Esophagus muscularis mucosa (tissue), 4 donors: ENCODE data around the gene SPATA2L. TPM values are rescaled to one million over a fixed set of nuclear protein-coding genes. Genes with fewer than 3 reads are reported as not detected.
"Not testable (repeated sequence)": the region's sequence is repeated elsewhere in the genome, so short reads cannot be mapped to it uniquely, and the experiment has no call there.

Experiments
- DNase-seq: peaks from one replicate; pipeline ENCODE4 v3.0.0-alpha.2; 2017; ENCODE audit errors: extremely low spot score
- H3K27ac ChIP-seq, 4 donors: fragments of 200-600 bp; sonication (generic); replicated peaks in 1 of 4; 1 replicate in 3 of 4; 2 replicates in 1 of 4; pipeline ENCODE4 v1.5.1; 2016 to 2019; ENCODE audit warnings: mild to moderate bottlenecking in 1 of 4
- H3K27me3 ChIP-seq, 4 donors: fragments of 200-600 bp; sonication (generic); one replicate each; pipeline versions ENCODE4 v1.5.1 to v1.6.0; 2016 to 2019
- H3K36me3 ChIP-seq, 4 donors: fragments of 200-600 bp; sonication (generic); one replicate each; pipeline ENCODE4 v1.5.1; 2016 to 2019
- H3K4me1 ChIP-seq, 4 donors: fragments of 200-600 bp; sonication (generic); one replicate each; pipeline ENCODE4 v1.5.1; 2016 to 2019
- H3K4me3 ChIP-seq, 4 donors: fragments of 200-600 bp; sonication (generic); 1 replicate in 2 of 4; 2 replicates in 2 of 4; pipeline ENCODE4 v1.5.1; 2016 to 2019; ENCODE audit warnings: mild to moderate bottlenecking in 4 of 4, moderate library complexity in 1 of 4
- H3K9me3 ChIP-seq, 4 donors: fragments of 200-600 bp; sonication (generic); 1 replicate in 3 of 4; 2 replicates in 1 of 4; pipeline ENCODE4 v1.5.1; 2016 to 2019
- EP300 ChIP-seq: sonication (generic); formaldehyde crosslinking; IDR thresholded peaks from one replicate; pipeline ENCODE4 v1.6.1; 2017; ENCODE audit warnings: antibody characterized with exemption
- POLR2A ChIP-seq: fragments of 450-650 bp; IDR thresholded peaks from one replicate; pipeline ENCODE4 v1.6.1; 2017; ENCODE audit warnings: antibody characterized with exemption, moderate library complexity, mild to moderate bottlenecking, low read depth
- POLR2AphosphoS5 ChIP-seq, 2 donors: sonication (generic); formaldehyde crosslinking; IDR thresholded peaks; one replicate each; pipeline ENCODE4 v1.6.1; 2017; ENCODE audit warnings: antibody characterized with exemption in 2 of 2
- WGBS: methylation state at CpG from one replicate; pipeline ENCODE4 v1.1.5; 2018; 5-methylcytosine and 5-hydroxymethylcytosine counted together
- intact Hi-C: fragments of 100-400 bp; cut with DNase I; formaldehyde crosslinking; loops from one replicate; pipeline ENCODE4 v1.15.1; 2023
- total RNA-seq, 4 donors: library from RNA; depleted of rRNA; stranded (reverse); fragments of >200 nt; gene quantifications; one replicate each; pipeline versions ENCODE4 v1.1.0 to v1.2.1, GENCODE V29; 2016
- TF ChIP-seq, protein P1 (sequence below), 3 experiments: fragments of 200-600 bp in 2 of 3; fragments of 450-650 bp in 1 of 3; sonication (generic) in 2 of 3; IDR thresholded peaks; one replicate each; pipeline ENCODE4 v1.5.1; 2017 to 2019; ENCODE audit warnings: antibody characterized with exemption in 3 of 3, mild to moderate bottlenecking in 2 of 3, moderate library complexity in 1 of 3

Gene SPATA2L
- total RNA-seq, 4 donors from 2014 or later: 10.8 to 32.0 (median 21.9) TPM

DNA sequence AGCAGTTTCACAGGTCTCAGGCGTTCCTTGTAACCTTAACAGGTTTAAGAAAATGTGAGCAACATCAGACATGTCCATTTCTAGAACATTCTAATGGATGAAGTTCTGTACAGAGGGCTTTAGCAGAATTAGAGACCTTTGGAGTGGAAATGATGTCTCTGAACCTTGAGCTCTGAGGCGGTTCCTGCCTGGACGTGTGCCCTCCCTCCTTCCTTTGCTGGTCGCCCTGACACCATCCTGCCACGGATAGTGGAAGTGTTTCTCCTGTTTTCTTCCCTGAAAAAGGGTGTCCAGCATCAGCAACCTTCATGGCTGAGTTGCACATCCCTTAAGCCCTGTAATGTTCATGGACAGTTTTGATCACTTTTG, 32.7 kb downstream of the SPATA2L start:
- H3K4me3 ChIP-seq: no peak overlapping the region
- H3K4me1 ChIP-seq: no peaks in the 10 kb centered on the region
- no peaks in the 10 kb centered on the region for H3K9me3 ChIP-seq
- no peak for DNase-seq
- WGBS: 73% methylated on average over 5 of the region's 5 CpGs
- TF ChIP-seq EP300 (no peak), POLR2A (no peak), POLR2AphosphoS5 (IDR thresholded peaks at IDR 0.05) (no peak)
- TF ChIP-seq, protein P1, sequence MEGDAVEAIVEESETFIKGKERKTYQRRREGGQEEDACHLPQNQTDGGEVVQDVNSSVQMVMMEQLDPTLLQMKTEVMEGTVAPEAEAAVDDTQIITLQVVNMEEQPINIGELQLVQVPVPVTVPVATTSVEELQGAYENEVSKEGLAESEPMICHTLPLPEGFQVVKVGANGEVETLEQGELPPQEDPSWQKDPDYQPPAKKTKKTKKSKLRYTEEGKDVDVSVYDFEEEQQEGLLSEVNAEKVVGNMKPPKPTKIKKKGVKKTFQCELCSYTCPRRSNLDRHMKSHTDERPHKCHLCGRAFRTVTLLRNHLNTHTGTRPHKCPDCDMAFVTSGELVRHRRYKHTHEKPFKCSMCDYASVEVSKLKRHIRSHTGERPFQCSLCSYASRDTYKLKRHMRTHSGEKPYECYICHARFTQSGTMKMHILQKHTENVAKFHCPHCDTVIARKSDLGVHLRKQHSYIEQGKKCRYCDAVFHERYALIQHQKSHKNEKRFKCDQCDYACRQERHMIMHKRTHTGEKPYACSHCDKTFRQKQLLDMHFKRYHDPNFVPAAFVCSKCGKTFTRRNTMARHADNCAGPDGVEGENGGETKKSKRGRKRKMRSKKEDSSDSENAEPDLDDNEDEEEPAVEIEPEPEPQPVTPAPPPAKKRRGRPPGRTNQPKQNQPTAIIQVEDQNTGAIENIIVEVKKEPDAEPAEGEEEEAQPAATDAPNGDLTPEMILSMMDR (IDR thresholded peaks at IDR 0.05): no peak
- no peak overlapping the region for H3K27ac ChIP-seq
- peaks cover 0 to 11% (median 7%) of the 10 kb centered on the region in 4 donors for H3K36me3 ChIP-seq
- H3K27me3 ChIP-seq: no peaks in the 10 kb centered on the region
- intact Hi-C loops: no loop called here

DNA sequence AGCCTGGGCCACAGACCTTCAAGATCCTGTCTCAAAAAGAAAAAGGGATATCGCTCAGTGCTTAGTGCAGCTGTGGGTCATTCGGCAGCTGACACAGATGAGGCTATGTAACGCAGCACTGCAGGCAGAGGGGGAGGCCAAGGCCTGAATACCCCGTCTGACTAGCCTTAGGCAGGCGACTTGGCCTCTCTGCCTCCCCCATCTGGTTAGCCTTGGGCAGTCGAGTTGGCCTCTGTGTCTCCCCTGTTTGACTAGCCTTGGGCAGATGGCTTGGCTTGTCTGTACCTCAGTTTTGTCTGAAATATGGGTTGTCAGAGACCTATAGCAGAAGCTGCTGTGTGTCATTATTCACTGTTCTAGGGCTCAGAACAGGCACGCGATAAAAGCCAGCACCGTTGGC, 33.9 kb downstream of the SPATA2L start:
- no peak for DNase-seq
- TF ChIP-seq EP300 (no peak), POLR2A (no peak), POLR2AphosphoS5 (IDR thresholded peaks at IDR 0.05) (no peak)
- TF ChIP-seq, protein P1 (IDR thresholded peaks at IDR 0.05): no peak
- Histone ChIP-seq H3K4me1 (no peaks in the 10 kb centered on the region), H3K27ac (no peak overlapping the region), H3K9me3 (no peaks in the 10 kb centered on the region), H3K27me3 (no peaks in the 10 kb centered on the region), H3K36me3 (peaks cover 0 to 21% (median 15%) of the 10 kb centered on the region in 4 donors), H3K4me3 (no peak overlapping the region)
- intact Hi-C loops: no loop called here
- WGBS: 86% methylated on average over 7 of the region's 9 CpGs

DNA sequence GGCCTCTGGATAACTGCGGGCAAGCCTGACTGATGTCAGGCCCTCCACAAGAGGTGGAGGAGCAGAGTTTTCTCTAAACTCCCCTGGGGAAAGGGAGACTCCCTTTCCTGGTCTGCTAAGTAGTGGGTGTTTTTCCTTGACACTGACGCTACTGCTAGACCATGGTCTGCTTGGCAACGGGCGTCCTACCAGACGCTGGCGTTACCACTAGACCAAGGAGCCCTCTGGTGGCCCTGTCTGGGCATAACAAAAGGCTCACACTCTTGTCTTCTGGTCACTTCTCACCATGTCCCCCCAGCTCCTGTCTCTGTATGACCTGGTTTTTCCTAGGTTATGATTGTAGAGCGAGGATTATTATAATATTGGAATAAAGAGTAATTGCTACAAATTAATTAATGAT, 34.5 kb downstream of the SPATA2L start:
- intact Hi-C loops: not testable (repeated sequence)

DNA sequence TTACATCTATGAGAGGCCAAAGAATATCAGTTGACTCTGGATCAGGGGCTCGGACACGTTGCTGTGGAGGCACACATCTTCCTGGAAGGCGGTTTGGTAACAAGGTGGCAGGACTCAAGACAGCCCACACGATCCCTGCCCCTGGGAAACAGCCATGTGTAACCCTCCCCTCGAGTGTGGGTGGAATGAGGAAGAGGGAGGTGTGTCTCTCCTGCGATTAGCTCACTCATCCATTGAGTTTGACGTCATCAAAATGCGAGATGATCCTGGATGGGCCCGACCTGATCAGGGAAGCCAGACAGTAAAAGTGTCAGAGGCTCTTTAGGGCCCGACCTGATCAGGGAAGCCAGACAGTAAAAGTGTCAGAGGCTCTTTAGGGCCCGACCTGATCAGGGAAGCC, 37.3 kb downstream of the SPATA2L start:
- Histone ChIP-seq H3K4me1 (peaks cover under 1 to 11% (median under 1%) of the 10 kb centered on the region in 4 donors), H3K36me3 (peaks cover 0 to 47% (median 31%) of the 10 kb centered on the region in 4 donors)
- H3K9me3 ChIP-seq, H3K4me3 ChIP-seq, DNase-seq, H3K27ac ChIP-seq, H3K27me3 ChIP-seq, intact Hi-C loops: not testable (repeated sequence)
- WGBS: 90% methylated on average over 11 of the region's 11 CpGs

More for the DNA sequence above, 34.5 kb downstream of the SPATA2L start:
- H3K36me3 ChIP-seq: peaks cover 0 to 27% (median 18%) of the 10 kb centered on the region in 4 donors
- H3K9me3 ChIP-seq, DNase-seq, H3K27me3 ChIP-seq, H3K4me3 ChIP-seq, H3K4me1 ChIP-seq, H3K27ac ChIP-seq: not testable (repeated sequence)
- 59% methylated on average over 6 of the region's 7 CpGs for WGBS
- TF ChIP-seq, protein P1 (IDR thresholded peaks at IDR 0.05): peak in 1 of 3 experiments; percentile 29

DNA sequence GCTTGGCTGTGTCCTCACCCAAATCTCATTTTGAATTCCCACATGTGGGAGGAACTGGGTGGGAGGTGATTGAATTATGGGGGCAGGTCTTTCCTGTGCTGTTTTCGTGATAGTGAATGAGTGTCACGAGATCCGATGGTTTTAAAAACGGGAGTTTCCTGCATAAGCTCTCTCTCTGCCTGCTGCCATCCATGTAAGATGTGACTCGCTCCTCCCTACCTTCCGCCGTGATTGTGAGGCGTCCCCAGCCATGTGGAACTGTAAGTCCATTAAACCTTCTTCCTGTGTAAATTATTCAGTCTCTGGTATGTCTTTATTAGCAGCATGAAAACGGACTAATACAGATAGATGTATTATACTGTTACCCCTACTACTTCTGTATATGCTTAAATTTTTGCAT, 40.3 kb downstream of the SPATA2L start:
- TF ChIP-seq POLR2AphosphoS5 (IDR thresholded peaks at IDR 0.05) (no peak), POLR2A (no peak), EP300 (no peak)
- TF ChIP-seq, protein P1 (IDR thresholded peaks at IDR 0.05): no peak
- 92% methylated on average over 9 of the region's 9 CpGs for WGBS
- Histone ChIP-seq H3K4me3 (no peak overlapping the region), H3K27me3 (no peaks in the 10 kb centered on the region), H3K27ac (no peak overlapping the region), H3K36me3 (peaks cover 0 to 47% (median 31%) of the 10 kb centered on the region in 4 donors), H3K4me1 (peaks cover 17 to 33% (median 21%) of the 10 kb centered on the region in 4 donors), H3K9me3 (no peaks in the 10 kb centered on the region)
- intact Hi-C loops: no loop called here
- DNase-seq: no peak
